Tibial nerve (tissue), 4 donors: ENCODE measurements around the gene PSMG4.

Experiments used
- EP300 ChIP-seq, 2 donors: sonication (generic); formaldehyde crosslinking; IDR thresholded peaks; one replicate each; pipeline ENCODE4 v1.6.1; 2017; ENCODE audit warnings: antibody characterized with exemption in 2 of 2, mild to moderate bottlenecking in 1 of 2
- POLR2A ChIP-seq, 2 donors: fragments of 450-650 bp; IDR thresholded peaks; one replicate each; pipeline ENCODE4 v1.6.1; 2017; ENCODE audit warnings: antibody characterized with exemption in 2 of 2, mild to moderate bottlenecking in 2 of 2, moderate library complexity in 2 of 2
- TF ChIP-seq, protein P1 (sequence below), 5 experiments: fragments of 200-600 bp in 3 of 5; fragments of 450-650 bp in 2 of 5; sonication (generic) in 3 of 5; IDR thresholded peaks; one replicate each; pipeline ENCODE4 v1.5.1; 2016 to 2019; ENCODE audit warnings: antibody characterized with exemption in 5 of 5, mild to moderate bottlenecking in 3 of 5, moderate library complexity in 2 of 5

DNA sequence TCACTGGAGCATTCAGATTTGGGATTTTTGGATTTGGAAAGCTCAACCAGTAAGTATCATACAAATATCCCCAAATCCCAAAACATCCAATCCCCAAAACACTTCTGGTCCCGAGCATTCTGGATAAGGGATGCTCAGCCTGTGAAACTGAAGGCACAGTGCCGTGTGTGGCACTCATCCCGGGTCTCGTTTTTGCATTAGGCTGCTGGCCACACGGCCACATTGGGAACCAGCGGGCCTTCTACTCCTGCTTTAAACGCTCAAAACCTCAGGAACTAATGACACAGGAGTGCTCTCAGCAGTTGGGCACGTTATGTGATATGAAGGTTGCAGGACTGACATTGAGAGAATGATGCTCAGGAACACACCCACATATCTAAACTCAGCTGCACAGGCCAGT lies 35.6 kb downstream of the PSMG4 start:
- TF ChIP-seq, protein P1, sequence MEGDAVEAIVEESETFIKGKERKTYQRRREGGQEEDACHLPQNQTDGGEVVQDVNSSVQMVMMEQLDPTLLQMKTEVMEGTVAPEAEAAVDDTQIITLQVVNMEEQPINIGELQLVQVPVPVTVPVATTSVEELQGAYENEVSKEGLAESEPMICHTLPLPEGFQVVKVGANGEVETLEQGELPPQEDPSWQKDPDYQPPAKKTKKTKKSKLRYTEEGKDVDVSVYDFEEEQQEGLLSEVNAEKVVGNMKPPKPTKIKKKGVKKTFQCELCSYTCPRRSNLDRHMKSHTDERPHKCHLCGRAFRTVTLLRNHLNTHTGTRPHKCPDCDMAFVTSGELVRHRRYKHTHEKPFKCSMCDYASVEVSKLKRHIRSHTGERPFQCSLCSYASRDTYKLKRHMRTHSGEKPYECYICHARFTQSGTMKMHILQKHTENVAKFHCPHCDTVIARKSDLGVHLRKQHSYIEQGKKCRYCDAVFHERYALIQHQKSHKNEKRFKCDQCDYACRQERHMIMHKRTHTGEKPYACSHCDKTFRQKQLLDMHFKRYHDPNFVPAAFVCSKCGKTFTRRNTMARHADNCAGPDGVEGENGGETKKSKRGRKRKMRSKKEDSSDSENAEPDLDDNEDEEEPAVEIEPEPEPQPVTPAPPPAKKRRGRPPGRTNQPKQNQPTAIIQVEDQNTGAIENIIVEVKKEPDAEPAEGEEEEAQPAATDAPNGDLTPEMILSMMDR (IDR thresholded peaks at IDR 0.05) = no peak
- TF ChIP-seq POLR2A (IDR thresholded peaks at IDR 0.05) = no peak
- no peak for TF ChIP-seq EP300 (IDR thresholded peaks at IDR 0.05)
